DOHH2 (cell line): ENCODE measurements around the gene CALML3.

Experiments
- EZH2phosphoT487 ChIP-seq: fragments of 200-600 bp; sonication (generic); IDR thresholded peaks from 2 replicates; pipeline ENCODE4 v1.6.1; 2017; ENCODE audit warnings: borderline replicate concordance, mild to moderate bottlenecking, antibody characterized with exemption, low read length, moderate library complexity, mixed read lengths
- TF ChIP-seq, protein P1 (sequence below): fragments of 200-600 bp; sonication (generic); IDR thresholded peaks from one replicate; pipeline ENCODE4 v1.5.1; 2014; ENCODE audit warnings: antibody characterized with exemption, mild to moderate bottlenecking, low read depth, low read length; ENCODE audit not compliant: poor library complexity, severe bottlenecking

DNA sequence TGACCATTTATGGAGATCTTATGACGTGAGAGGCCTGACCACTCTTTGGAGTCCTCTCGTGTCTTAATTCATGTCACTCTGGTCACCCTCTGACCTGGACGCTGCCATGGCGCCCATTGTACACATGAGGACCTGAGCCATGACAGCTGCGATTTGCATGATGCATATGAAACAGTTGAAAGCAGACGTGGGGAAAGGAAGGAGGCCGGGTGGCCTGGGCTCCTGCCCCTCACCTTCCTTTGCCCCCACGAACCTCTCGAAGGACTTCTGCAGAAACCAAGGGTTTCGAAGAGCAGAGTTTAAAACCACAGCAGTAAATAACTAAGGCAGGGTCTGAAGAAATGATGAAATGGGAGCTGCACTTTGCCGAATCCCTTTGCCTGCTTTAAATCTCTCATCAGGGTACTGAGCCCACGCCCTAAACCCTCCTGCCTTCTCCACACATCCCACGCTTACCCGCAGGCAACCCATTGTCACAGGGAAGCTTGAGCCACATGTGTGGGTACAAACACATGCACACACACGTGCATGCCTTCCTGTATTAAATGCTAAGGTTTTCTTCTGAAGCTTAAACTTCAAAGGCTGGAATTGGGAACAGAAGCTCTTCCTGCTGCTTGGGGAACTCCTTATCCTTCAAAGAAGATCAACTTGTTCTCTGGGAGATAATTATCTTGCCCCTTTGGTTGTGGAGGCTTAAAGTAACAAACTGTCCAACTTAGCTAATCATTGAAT lies 11.7 kb upstream of the CALML3 start:
- TF ChIP-seq, protein P1, sequence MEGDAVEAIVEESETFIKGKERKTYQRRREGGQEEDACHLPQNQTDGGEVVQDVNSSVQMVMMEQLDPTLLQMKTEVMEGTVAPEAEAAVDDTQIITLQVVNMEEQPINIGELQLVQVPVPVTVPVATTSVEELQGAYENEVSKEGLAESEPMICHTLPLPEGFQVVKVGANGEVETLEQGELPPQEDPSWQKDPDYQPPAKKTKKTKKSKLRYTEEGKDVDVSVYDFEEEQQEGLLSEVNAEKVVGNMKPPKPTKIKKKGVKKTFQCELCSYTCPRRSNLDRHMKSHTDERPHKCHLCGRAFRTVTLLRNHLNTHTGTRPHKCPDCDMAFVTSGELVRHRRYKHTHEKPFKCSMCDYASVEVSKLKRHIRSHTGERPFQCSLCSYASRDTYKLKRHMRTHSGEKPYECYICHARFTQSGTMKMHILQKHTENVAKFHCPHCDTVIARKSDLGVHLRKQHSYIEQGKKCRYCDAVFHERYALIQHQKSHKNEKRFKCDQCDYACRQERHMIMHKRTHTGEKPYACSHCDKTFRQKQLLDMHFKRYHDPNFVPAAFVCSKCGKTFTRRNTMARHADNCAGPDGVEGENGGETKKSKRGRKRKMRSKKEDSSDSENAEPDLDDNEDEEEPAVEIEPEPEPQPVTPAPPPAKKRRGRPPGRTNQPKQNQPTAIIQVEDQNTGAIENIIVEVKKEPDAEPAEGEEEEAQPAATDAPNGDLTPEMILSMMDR: no peak
- TF ChIP-seq EZH2phosphoT487: no peak
